Measurements from ENCODE around the gene CHD2.

- TF ChIP-seq RNF2 (IDR thresholded peaks at IDR 0.05; ENCODE audit: borderline replicate concordance, low read depth) (no peak), CTCF (IDR thresholded peaks at IDR 0.05) (no peak), REST (IDR thresholded peaks at IDR 0.05) (no peak), POLR2A (IDR thresholded peaks at IDR 0.05; ENCODE audit: low read length) (no peak), SREBF2 (IDR thresholded peaks at IDR 0.05) (no peak), KDM1A (IDR thresholded peaks at IDR 0.05; ENCODE audit: low read depth) (no peak), MYC (IDR thresholded peaks at IDR 0.05; ENCODE audit: borderline replicate concordance, low read length) (no peak), USF2 (IDR thresholded peaks at IDR 0.05) (no peak), CHD4 (IDR thresholded peaks at IDR 0.05; ENCODE audit: borderline replicate concordance) (no peak), MAX (IDR thresholded peaks at IDR 0.05) (no peak)
These were observed 33.7 kb downstream of the CHD2 start for GRCh38 chr15:92933831-92934230.

Data from A549 (cell line).